ENCODE data around the gene ADAMTSL1. TPM values are rescaled to one million over a fixed set of nuclear protein-coding genes. Genes with fewer than 3 reads are reported as not detected.

The ADAMTSL1 gene
- total RNA-seq, 1 experiment from 2014 or later = 0.94 TPM

GRCh38 chr9:18939943-18940342 lies 466.0 kb downstream of the ADAMTSL1 start (continued):
- TF ChIP-seq PRDM15 (CRISPR knock-in tag; IDR thresholded peaks at IDR 0.05) (no peak), ZNF138 (CRISPR knock-in tag; conservative IDR thresholded peaks at IDR 0.05) (no peak), FOXP4 (CRISPR knock-in tag; IDR thresholded peaks at IDR 0.05) (no peak), ELF4 (CRISPR knock-in tag; IDR thresholded peaks at IDR 0.05; ENCODE audit: low read depth) (no peak), ZNF219 (CRISPR knock-in tag; IDR thresholded peaks at IDR 0.05; ENCODE audit: borderline replicate concordance) (no peak), NFYB (CRISPR knock-in tag; conservative IDR thresholded peaks at IDR 0.05; ENCODE audit: low read depth) (no peak), TP53 (CRISPR knock-in tag; IDR thresholded peaks at IDR 0.05) (no peak), NR2C2 (CRISPR knock-in tag; IDR thresholded peaks at IDR 0.05) (no peak)

GRCh38 chr9:18941060-18941740 lies 467.2 kb downstream of the ADAMTSL1 start:
- Mint-ChIP-seq H3K4me3 (no peak overlapping the region), H3K9me3 (peaks cover 7% of the 10 kb centered on the region; the same call in 1 of the 2 replicates), H3K27me3 (ENCODE audit: low read depth) (no peaks in the 10 kb centered on the region), H3K27ac (no peak overlapping the region), H3K4me1 (peaks cover 9% of the 10 kb centered on the region), H3K36me3 (no peaks in the 10 kb centered on the region)
- no peak for ATAC-seq
- ChIA-PET POLR2A (no interaction called here), CTCF (no interaction called here)
- no peak for DNase-seq (ENCODE audit: low spot score)
- TF ChIP-seq NFE2L1 (CRISPR knock-in tag; IDR thresholded peaks at IDR 0.05) (no peak), GRHL2 (CRISPR knock-in tag; IDR thresholded peaks at IDR 0.05; ENCODE audit: insufficient replicate concordance, severe bottlenecking) (no peak), MXD4 (CRISPR knock-in tag; IDR thresholded peaks at IDR 0.05; ENCODE audit: borderline replicate concordance) (no peak), ATF2 (CRISPR knock-in tag; IDR thresholded peaks at IDR 0.05; ENCODE audit: borderline replicate concordance, low read depth) (no peak), TCF7 (CRISPR knock-in tag; IDR thresholded peaks at IDR 0.05; ENCODE audit: low read depth) (no peak), ZNF416 (CRISPR knock-in tag; IDR thresholded peaks at IDR 0.05) (no peak), FOXJ3 (CRISPR knock-in tag; IDR thresholded peaks at IDR 0.05; ENCODE audit: borderline replicate concordance) (no peak), ZNF232 (CRISPR knock-in tag; IDR thresholded peaks at IDR 0.05) (no peak), OVOL2 (CRISPR knock-in tag; IDR thresholded peaks at IDR 0.05; ENCODE audit: borderline replicate concordance) (no peak), CDX4 (CRISPR knock-in tag; IDR thresholded peaks at IDR 0.05; ENCODE audit: borderline replicate concordance) (no peak), EMX1 (CRISPR knock-in tag; IDR thresholded peaks at IDR 0.05) (no peak), CTCF (IDR thresholded peaks at IDR 0.05) (no peak), ZNF532 (CRISPR knock-in tag; IDR thresholded peaks at IDR 0.05; ENCODE audit: borderline replicate concordance) (no peak), ZNF671 (CRISPR knock-in tag; IDR thresholded peaks at IDR 0.05) (no peak)
